Erythroblast (primary cell): ENCODE measurements around the gene TOP2B.

ENCODE experiments used
- DNase-seq, 2 experiments: peaks; one replicate each; lab custom pipeline; 2025; lab: John Stamatoyannopoulos, UW
- GATA1 ChIP-seq: IDR thresholded peaks from 2 replicates; pipeline ENCODE4 v1.6.1; 2011; ENCODE audit warnings: low read depth, mild to moderate bottlenecking, control low read depth, low read length, moderate library complexity
- POLR2A ChIP-seq: IDR thresholded peaks from 2 replicates; pipeline ENCODE4 v1.6.1; 2011; ENCODE audit warnings: mild to moderate bottlenecking, low read length

TOP2B gene

DNA sequence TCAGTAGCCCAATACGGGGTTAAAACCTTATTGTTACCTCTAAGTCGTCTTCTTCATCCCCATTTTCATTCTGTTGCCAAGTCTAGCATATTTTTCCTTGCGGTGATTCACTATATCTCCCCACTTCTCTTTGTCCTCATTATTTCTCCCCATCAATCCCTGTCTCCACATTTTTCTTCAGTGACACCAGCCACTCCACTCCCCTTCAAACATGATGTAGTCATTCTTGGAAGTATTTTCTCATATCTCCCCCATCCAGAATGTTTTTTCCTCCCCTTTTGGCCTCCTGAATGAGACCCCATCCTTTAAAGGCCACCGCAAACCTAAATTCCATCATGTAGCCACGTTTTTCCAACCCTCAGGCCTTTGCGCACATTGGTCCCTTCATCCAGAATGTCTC, 105.9 kb downstream of the TOP2B start:
- DNase-seq: no peak
- no peak for TF ChIP-seq POLR2A

DNA sequence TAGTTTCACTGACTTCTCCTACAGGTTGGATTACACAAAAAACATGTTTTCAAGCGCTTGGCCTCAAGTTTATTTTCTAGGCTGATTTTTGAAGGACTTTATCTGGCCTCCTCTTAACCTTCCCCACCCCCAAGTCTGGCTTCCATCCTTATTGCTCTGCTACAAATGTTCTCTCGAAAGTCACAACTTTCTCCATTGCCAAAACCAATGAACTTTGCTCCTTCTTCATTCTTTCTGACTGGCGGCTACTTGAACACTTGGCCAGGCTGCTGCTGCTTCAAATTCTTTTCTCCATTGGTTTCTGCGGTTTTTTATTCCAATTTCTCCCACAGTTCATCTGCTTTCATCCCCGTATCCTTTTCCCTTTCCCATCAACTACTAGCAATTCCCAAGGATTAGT, 106.6 kb downstream of the TOP2B start:
- TF ChIP-seq POLR2A (no peak), GATA1 (no peak)
- DNase-seq: no peak

DNA sequence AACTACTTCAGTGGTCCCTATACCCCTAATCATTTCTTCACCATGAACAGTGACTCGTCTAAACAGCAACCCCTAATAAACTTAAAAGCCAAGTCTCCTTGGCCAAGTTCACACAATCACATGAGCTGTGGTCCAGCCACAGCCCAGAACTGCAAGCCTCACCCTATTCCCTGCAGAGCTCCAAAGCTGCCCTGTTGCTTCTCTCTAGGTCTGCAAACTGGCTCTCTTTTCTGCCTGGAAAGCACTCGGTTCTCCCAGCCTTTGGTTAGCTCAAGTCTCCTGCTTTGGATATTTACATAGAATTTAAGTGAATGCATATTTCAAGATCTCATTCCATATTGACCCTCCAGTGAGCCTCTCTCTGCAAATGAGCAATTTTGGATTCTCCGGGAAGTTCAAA, 107.0 kb downstream of the TOP2B start:
- TF ChIP-seq GATA1 (no peak), POLR2A (no peak)
- no peak for DNase-seq

DNA sequence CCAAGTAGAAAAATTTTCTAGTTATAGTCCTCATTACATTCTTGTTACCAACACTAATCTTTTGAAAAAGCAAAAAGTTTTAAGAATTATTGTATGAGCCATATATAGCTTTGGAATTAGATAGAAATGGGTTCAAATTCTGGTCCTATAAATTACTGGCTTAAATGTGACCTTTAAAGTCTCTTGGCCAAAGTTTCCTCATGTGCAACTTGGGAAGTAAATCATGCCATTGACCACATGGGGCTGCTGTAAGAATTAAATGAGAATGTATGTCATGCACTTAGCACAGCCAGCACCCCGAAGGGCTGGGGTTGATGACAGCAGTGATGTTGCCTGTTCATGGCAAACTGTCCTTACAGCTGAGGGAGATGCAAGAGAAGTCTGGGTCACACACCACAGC, 108.3 kb downstream of the TOP2B start:
- DNase-seq: no peak
- TF ChIP-seq GATA1 (no peak), POLR2A (no peak)

DNA sequence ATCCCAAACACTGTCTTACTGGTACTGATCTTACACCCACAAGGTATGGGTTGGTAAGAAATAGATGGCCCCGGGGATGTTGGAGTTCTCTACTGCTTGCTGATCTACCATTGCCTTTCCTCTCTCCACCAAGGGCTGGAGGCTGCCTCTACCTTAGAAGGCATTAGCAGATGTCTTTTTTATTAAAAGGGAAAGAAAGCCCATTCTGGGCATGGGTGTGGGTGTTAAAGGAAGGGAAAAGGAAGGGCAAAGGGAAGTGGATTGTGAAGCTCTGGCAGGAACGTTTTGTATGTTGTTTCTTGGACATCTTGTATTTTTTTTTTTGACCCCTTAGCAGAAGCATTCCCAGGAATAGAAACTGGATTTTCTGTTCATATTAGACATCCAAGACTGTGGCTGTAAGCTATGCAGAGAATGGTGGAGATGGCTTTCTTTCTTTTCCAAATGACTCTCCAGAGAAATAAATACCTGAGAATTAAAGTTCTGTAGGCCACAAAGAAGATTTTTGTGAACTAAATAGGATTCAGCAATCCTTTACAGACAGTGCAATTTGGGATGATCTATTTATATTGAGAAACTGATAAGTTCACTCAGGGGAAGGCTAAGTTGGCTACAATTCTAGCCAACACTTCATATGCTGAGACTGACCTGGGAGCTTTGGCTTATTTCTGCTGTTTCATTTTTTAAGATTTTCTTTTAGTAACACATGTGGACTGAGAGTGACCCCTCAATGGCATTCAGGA, 108.8 kb downstream of the TOP2B start:
- no peak for DNase-seq

DNA sequence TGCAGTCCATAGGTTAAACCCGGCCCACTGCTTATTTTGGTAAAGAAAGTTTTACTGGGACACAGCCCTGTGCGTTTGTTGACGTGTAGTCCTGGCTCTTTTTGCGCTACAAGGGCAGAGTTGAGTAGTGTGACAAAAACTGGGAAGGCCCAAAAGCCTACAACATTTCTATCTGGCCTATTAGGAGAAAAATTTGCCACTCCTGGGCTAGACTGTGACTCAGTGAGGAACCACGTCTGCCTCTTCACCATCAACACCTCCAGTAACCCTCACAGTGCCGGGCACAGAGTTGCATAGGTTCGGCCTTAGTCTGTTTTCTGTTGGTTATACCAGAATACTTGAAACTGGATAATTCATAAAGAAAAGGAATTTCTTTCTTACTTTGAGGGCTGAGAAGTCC, 110.3 kb downstream of the TOP2B start:
- TF ChIP-seq GATA1 (no peak), POLR2A (no peak)
- DNase-seq: no peak

More for the DNA sequence above, 108.8 kb downstream of the TOP2B start:
- TF ChIP-seq POLR2A (no peak), GATA1 (no peak)

DNA sequence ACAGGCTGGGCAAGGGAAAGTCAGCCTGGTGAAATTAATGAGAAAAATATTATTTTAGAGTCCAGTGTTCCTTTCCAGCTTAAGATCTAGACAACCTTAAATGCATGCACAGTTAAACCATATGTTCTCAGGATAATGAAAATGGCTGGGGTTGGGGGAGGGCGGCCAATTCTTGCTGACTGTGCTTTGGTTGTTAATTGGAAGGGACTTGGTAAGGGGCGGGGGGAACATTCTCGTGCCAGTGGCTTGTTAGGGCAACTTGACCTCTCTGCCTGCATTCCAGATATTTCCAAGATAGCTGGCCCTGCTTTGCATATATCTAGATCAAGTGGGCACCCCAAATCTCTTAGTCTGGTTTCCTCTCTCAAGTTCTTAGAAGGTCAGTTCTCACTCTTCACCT, 112.5 kb downstream of the TOP2B start:
- no peak for DNase-seq
- TF ChIP-seq POLR2A (no peak), GATA1 (no peak)

DNA sequence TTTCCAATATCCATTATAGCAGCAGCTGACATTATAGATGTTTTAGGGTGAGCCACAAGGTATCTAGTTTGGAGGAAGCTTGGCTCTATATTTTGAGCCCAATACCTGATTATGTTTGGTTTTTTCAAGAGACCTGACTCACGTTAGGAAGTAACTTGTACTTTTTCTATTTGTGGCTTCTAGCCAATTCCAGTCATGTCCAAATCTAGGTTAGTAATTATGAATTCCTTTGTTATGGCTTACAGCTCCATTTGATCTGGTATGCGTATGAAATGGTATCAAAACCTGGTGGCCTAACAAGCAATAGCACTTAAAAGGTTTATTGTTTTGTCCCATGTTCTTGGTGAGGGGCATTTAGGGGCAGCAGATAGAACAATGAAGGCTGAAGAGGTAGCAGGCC, 115.9 kb downstream of the TOP2B start:
- TF ChIP-seq POLR2A (no peak), GATA1 (no peak)
- DNase-seq: no peak

DNA sequence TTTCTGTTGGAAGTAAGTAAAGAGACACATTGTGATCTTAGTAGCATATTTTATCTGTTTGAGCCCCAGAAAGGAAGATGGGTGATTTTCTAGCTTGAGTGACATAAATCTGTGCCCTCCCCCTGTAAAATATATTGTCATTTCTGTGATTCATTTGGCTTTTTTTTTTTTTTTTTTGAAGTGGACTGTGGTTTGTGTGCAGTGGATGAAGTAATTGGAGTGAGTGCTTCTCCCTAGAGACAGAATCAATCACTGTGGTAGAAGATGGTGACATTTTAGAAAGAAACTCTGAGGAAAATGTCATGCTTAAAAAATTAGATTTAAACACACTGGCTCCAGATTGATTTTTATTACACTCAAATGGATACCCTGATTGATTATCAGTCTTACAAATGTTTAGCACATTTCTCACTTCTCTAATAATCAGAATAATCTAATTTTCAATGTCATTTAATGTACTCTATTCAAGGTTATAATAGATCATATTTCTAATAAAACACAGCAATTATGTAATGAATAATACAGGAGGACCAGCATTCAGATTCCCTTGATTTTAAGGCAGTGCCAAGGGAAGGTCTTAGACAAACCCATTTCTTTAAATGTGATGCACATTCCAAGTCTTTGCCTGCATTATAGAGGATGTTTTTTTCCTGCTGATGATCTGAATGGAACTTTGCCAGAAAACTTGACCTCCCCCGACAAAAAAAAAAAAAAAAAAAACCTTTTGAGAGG, 116.6 kb downstream of the TOP2B start:
- no peak for DNase-seq
- TF ChIP-seq POLR2A (no peak), GATA1 (no peak)
